Adrenal gland (tissue), 5 donors: Measurements from ENCODE around the gene DNAH8.

Experiments used
- POLR2A ChIP-seq, 2 donors: fragments of 450-650 bp; IDR thresholded peaks; one replicate each; pipeline ENCODE4 v1.6.1; 2017; ENCODE audit warnings: antibody characterized with exemption in 2 of 2, mild to moderate bottlenecking in 2 of 2, moderate library complexity in 1 of 2
- TF ChIP-seq, protein P1 (sequence below), 6 experiments: fragments of 450-650 bp in 4 of 6; fragments of 200-600 bp in 2 of 6; sonication (generic) in 1 of 6; IDR thresholded peaks; 1 replicate in 5 of 6; 2 replicates in 1 of 6; pipeline versions ENCODE4 v1.5.1 to v1.8.0; 2016 to 2021; ENCODE audit warnings: antibody characterized with exemption in 6 of 6, mild to moderate bottlenecking in 2 of 6, moderate library complexity in 1 of 6
- donor health status: DM: no; HTN: no; CAD: no.

DNA sequence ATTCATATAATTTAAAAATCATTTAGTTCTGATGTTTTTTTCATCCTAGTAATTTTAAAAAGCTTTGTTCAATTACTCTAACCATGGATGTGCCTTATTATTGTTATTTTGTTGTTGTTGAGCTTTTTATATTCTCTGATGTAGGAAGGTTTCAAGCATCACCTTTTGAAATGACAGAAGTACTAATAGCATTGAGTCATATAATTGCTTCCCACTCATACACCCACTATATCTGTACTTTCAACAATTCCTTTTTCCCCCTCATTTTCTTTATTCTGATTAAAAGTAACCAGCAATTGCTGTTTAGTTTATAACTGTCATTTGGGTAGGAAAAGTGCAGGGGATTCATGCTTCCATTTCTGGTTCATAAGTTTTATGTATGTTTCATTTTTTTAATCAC is 38.6 kb downstream of the DNAH8 start:
- no peak for TF ChIP-seq POLR2A (IDR thresholded peaks at IDR 0.05)
- TF ChIP-seq, protein P1, sequence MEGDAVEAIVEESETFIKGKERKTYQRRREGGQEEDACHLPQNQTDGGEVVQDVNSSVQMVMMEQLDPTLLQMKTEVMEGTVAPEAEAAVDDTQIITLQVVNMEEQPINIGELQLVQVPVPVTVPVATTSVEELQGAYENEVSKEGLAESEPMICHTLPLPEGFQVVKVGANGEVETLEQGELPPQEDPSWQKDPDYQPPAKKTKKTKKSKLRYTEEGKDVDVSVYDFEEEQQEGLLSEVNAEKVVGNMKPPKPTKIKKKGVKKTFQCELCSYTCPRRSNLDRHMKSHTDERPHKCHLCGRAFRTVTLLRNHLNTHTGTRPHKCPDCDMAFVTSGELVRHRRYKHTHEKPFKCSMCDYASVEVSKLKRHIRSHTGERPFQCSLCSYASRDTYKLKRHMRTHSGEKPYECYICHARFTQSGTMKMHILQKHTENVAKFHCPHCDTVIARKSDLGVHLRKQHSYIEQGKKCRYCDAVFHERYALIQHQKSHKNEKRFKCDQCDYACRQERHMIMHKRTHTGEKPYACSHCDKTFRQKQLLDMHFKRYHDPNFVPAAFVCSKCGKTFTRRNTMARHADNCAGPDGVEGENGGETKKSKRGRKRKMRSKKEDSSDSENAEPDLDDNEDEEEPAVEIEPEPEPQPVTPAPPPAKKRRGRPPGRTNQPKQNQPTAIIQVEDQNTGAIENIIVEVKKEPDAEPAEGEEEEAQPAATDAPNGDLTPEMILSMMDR (IDR thresholded peaks at IDR 0.05), result no peak
